Measurements from ENCODE around the gene PRKCH. TPM values are rescaled to one million over a fixed set of nuclear protein-coding genes. Genes with fewer than 3 reads are reported as not detected.

The PRKCH gene
- total and polyA plus RNA-seq, 9 of the 15 experiments (the other 6 are each of a cell fraction or from before 2014, with no cell fraction given) = 0.61 to 4.4 (median 4.0) TPM

DNA sequence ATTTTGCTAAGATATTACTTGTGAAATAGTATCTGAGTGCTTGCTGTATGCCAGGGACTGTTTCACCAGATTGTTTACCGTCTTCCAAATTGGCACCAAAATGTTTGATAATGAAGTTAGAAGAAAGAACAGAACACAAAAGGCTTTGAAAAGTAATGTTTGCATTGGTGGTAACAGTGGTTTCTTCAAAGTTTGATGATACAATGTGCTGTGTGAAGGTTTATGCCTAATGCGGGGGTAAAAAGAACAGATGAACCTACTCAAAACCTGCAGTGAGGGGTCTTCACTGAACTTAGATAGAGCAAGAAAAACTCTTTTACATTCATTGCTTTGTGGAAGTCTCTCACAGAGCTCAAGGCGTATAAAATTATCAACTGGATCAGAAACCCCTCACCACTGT lies 76.2 kb downstream of the PRKCH start:
- DNase-seq (ENCODE audit: extremely low read depth in 1 of 4, low spot score in 3 of 4) (no peak), FAIRE-seq (no peak), ATAC-seq (no peak)
- Histone ChIP-seq H3K4me3 (no peak overlapping the region), H3K9me1 (ENCODE audit: control insufficient read depth, insufficient read depth, low read length) (no peaks in the 10 kb centered on the region), H3K79me2 (ENCODE audit: control insufficient read depth, insufficient read depth, low read length) (no peaks in the 10 kb centered on the region), H3K36me3 (ENCODE audit: control insufficient read depth, insufficient read depth, low read length) (no peaks in the 10 kb centered on the region), H3K9ac (ENCODE audit: insufficient read depth in 1 of 2, low read depth in 2 of 2, low read length in 2 of 2) (no peak overlapping the region), H3K4me2 (ENCODE audit: insufficient read depth, low read length) (no peak overlapping the region), H3K27ac (ENCODE audit: extremely low read depth, low read depth, low read length) (no peak overlapping the region), H3K27me3 (ENCODE audit: control insufficient read depth in 2 of 2, insufficient read depth in 2 of 2, low read length in 2 of 2) (no peaks in the 10 kb centered on the region), H3K9me3 (replicated peaks; ENCODE audit: control insufficient read depth, insufficient read depth, low read depth, low read length) (no peaks in the 10 kb centered on the region), H3K4me1 (replicated peaks in 1 of 2; ENCODE audit: control insufficient read depth in 2 of 2, insufficient read depth in 2 of 2, low read length in 2 of 2) (no peaks in the 10 kb centered on the region), H2AFZ (ENCODE audit: low read depth, low read length) (no peak overlapping the region), H4K20me1 (replicated peaks; ENCODE audit: control insufficient read depth, insufficient read depth, low read length) (no peaks in the 10 kb centered on the region)
- no peak for TF ChIP-seq NCOA1 (IDR thresholded peaks at IDR 0.05; ENCODE audit: low read depth)
- no peak for TF ChIP-seq ZBTB17 (CRISPR knock-in tag; IDR thresholded peaks at IDR 0.05)
- ChIA-PET CTCF (ENCODE audit: low intra/inter-chr PET ratio) (no interaction called here), POLR2A (no interaction called here)
- intact Hi-C loops (cut with micrococcal nuclease) (no loop called here), in situ Hi-C loops (cut with MboI) (no loop called here)
- no TSS peak for BruUV-seq (replicated peaks)
- 21% methylated on average over 3 of the region's 3 CpGs for WGBS (ENCODE audit: insufficient coverage, low coverage, missing lambda C conversion rate)

GRCh38 chr14:61398221-61398620 lies 76.8 kb downstream of the PRKCH start:
- no peak overlapping the region for H3K27ac ChIP-seq (ENCODE audit: extremely low read depth, low read depth, low read length)
- no peaks in the 10 kb centered on the region for H3K9me1 ChIP-seq (ENCODE audit: control insufficient read depth, insufficient read depth, low read length)
- H3K4me3 ChIP-seq = no peak overlapping the region
- intact Hi-C loops (cut with micrococcal nuclease) (no loop called here), in situ Hi-C loops (cut with MboI) (no loop called here)
- ATAC-seq = no peak
- ChIA-PET CTCF (ENCODE audit: low intra/inter-chr PET ratio) (no interaction called here), POLR2A (no interaction called here)
- H3K27me3 ChIP-seq (ENCODE audit: control insufficient read depth in 2 of 2, insufficient read depth in 2 of 2, low read length in 2 of 2) = no peaks in the 10 kb centered on the region
- H3K36me3 ChIP-seq (ENCODE audit: control insufficient read depth, insufficient read depth, low read length) = no peaks in the 10 kb centered on the region
- no peak for TF ChIP-seq ZNF717 (CRISPR knock-in tag; IDR thresholded peaks at IDR 0.05)
- TF ChIP-seq CBX1 (IDR thresholded peaks at IDR 0.05; ENCODE audit: low read depth) = no peak
- no peak for TF ChIP-seq FOXP4 (CRISPR knock-in tag; IDR thresholded peaks at IDR 0.05; ENCODE audit: borderline replicate concordance)
- no peak for TF ChIP-seq PHB2 (IDR thresholded peaks at IDR 0.05; ENCODE audit: low read depth)
- no peak for TF ChIP-seq FOSL1 (tag; conservative IDR thresholded peaks at IDR 0.05)
- no peak for TF ChIP-seq NCOA2 (IDR thresholded peaks at IDR 0.05; ENCODE audit: partially characterized antibody in 2 of 2)
- no peak for TF ChIP-seq CREBBP (IDR thresholded peaks at IDR 0.05; ENCODE audit: low read depth, low read length)
- no peak for TF ChIP-seq ZNF316 (IDR thresholded peaks at IDR 0.05)
- no peak for TF ChIP-seq DNMT1 (IDR thresholded peaks at IDR 0.05)
- no peak for TF ChIP-seq MTA3 (IDR thresholded peaks at IDR 0.05; ENCODE audit: borderline replicate concordance)
- no peak for TF ChIP-seq ZNF354B (CRISPR knock-in tag; IDR thresholded peaks at IDR 0.05)
- WGBS (ENCODE audit: insufficient coverage, low coverage, missing lambda C conversion rate) = 3% methylated on average over 2 of the region's 2 CpGs
- DNase-seq (ENCODE audit: extremely low read depth in 1 of 4, low spot score in 3 of 4) = no peak
- no peak overlapping the region for H3K4me2 ChIP-seq (ENCODE audit: insufficient read depth, low read length)
- no peaks in the 10 kb centered on the region for H4K20me1 ChIP-seq (replicated peaks; ENCODE audit: control insufficient read depth, insufficient read depth, low read length)
- no peak for FAIRE-seq
- no peaks in the 10 kb centered on the region for H3K9me3 ChIP-seq (replicated peaks; ENCODE audit: control insufficient read depth, insufficient read depth, low read depth, low read length)
- H3K9ac ChIP-seq (ENCODE audit: insufficient read depth in 1 of 2, low read depth in 2 of 2, low read length in 2 of 2) = no peak overlapping the region
- no peaks in the 10 kb centered on the region for H3K4me1 ChIP-seq (replicated peaks in 1 of 2; ENCODE audit: control insufficient read depth in 2 of 2, insufficient read depth in 2 of 2, low read length in 2 of 2)
- no peak overlapping the region for H2AFZ ChIP-seq (ENCODE audit: low read depth, low read length)
- no peaks in the 10 kb centered on the region for H3K79me2 ChIP-seq (ENCODE audit: control insufficient read depth, insufficient read depth, low read length)
- BruUV-seq (replicated peaks) = no TSS peak
